Gastroesophageal sphincter (tissue), 4 donors: ENCODE results near the gene CKMT2. TPM values are rescaled to one million over a fixed set of nuclear protein-coding genes. Genes with fewer than 3 reads are reported as not detected.

Experiments
- ATAC-seq: fragments of 150-250 bp; one replicate; pipeline ENCODE4 v1.9.1; 2016; ENCODE audit warnings: mild to moderate bottlenecking, moderate library complexity
- H3K27ac ChIP-seq, 4 donors: fragments of 200-600 bp; sonication (generic) in 3 of 4; 1 replicate in 3 of 4; 2 replicates in 1 of 4; pipeline ENCODE4 v1.5.1; 2016 to 2019
- H3K27me3 ChIP-seq: fragments of 200-600 bp; sonication (generic); one replicate; pipeline ENCODE4 v1.5.1; 2019
- H3K36me3 ChIP-seq, 2 donors: fragments of 200-600 bp; sonication (generic); one replicate each; pipeline ENCODE4 v1.5.1; 2019; ENCODE audit warnings: control low read depth in 1 of 2
- H3K4me1 ChIP-seq, 3 donors: fragments of 200-600 bp; sonication (generic); 1 replicate in 2 of 3; 2 replicates in 1 of 3; pipeline ENCODE4 v1.5.1; 2016 to 2019; ENCODE audit warnings: control low read depth in 2 of 3
- H3K4me3 ChIP-seq, 2 donors: fragments of 200-600 bp; sonication (generic); one replicate each; pipeline ENCODE4 v1.5.1; 2019; ENCODE audit warnings: mild to moderate bottlenecking in 1 of 2, moderate library complexity in 1 of 2
- H3K9me3 ChIP-seq, 3 donors: fragments of 200-600 bp; sonication (generic); one replicate each; pipeline ENCODE4 v1.5.1; 2017 to 2019; ENCODE audit warnings: control low read depth in 2 of 3
- CTCF ChIP-seq, 4 experiments: fragments of 200-600 bp in 2 of 4; fragments of 450-650 bp in 2 of 4; sonication (generic) in 1 of 4; IDR thresholded peaks; one replicate each; pipeline ENCODE4 v1.5.1; 2017 to 2019; ENCODE audit warnings: antibody characterized with exemption in 4 of 4, mild to moderate bottlenecking in 2 of 4, moderate library complexity in 2 of 4
- EP300 ChIP-seq: sonication (generic); formaldehyde crosslinking; IDR thresholded peaks from one replicate; pipeline ENCODE4 v1.6.1; 2017; ENCODE audit warnings: antibody characterized with exemption, mild to moderate bottlenecking
- POLR2A ChIP-seq, 2 donors: fragments of 450-650 bp; IDR thresholded peaks; one replicate each; pipeline ENCODE4 v1.6.1; 2017; ENCODE audit warnings: antibody characterized with exemption in 2 of 2, mild to moderate bottlenecking in 2 of 2, moderate library complexity in 1 of 2
- POLR2AphosphoS5 ChIP-seq: sonication (generic); formaldehyde crosslinking; IDR thresholded peaks from one replicate; pipeline ENCODE4 v1.6.1; 2017; ENCODE audit warnings: antibody characterized with exemption
- WGBS, 2 donors: methylation state at CpG; one replicate each; pipeline ENCODE4 v1.1.5; 2018; ENCODE audit warnings: low coverage in 1 of 2; 5-methylcytosine and 5-hydroxymethylcytosine counted together
- total RNA-seq, 4 donors: library from RNA; depleted of rRNA; stranded (reverse); fragments of >200 nt; gene quantifications; one replicate each; pipeline ENCODE4 v1.1.0, GENCODE V29; 2016

CKMT2 gene
- total RNA-seq, 4 donors from 2014 or later = 3.9 to 33.6 (median 14.2) TPM

DNA sequence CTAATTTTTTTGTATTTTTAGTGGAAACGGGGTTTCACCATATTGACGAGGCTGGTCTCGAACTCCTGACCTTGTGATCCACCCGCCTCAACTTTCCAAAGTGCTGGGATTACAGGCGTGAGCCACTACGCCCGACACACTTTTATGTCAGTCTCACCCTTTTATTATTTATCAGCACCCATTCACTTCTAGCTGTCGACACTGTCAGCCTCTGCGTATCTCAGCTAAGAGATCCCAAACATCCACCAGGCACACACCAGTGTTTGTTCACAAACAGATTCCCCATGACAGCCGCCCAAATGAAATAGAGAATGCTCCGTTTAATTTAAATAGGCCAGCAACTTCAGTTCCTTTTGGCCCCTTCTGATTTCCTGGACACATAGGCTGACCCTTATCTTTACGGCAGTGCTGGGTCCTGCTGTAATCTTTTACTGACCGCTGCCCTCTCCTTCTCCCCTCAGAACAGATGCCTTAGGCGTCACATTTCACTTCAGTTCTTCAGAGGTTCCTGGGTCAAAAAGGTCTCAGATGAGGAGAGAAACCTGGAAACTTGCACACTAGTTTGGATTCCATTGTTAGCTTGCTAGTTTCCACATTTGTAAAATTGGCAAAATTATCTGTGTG lies 43.1 kb upstream of the CKMT2 start:
- TF ChIP-seq POLR2A (IDR thresholded peaks at IDR 0.05) (no peak), CTCF (IDR thresholded peaks at IDR 0.05) (no peak), POLR2AphosphoS5 (no peak), EP300 (no peak)
- H3K9me3 ChIP-seq = no peaks in the 10 kb centered on the region
- peaks cover 0 to 5% (median 0%) of the 10 kb centered on the region in 3 donors for H3K4me1 ChIP-seq
- no peak for ATAC-seq
- H3K36me3 ChIP-seq = no peaks in the 10 kb centered on the region
- no peak overlapping the region for H3K27ac ChIP-seq
- no peak overlapping the region for H3K4me3 ChIP-seq
- H3K27me3 ChIP-seq = peaks cover 10% of the 10 kb centered on the region
- 59 to 77% methylated on average over 8 to 14 of the region's 14 CpGs for WGBS, 2 donors

DNA sequence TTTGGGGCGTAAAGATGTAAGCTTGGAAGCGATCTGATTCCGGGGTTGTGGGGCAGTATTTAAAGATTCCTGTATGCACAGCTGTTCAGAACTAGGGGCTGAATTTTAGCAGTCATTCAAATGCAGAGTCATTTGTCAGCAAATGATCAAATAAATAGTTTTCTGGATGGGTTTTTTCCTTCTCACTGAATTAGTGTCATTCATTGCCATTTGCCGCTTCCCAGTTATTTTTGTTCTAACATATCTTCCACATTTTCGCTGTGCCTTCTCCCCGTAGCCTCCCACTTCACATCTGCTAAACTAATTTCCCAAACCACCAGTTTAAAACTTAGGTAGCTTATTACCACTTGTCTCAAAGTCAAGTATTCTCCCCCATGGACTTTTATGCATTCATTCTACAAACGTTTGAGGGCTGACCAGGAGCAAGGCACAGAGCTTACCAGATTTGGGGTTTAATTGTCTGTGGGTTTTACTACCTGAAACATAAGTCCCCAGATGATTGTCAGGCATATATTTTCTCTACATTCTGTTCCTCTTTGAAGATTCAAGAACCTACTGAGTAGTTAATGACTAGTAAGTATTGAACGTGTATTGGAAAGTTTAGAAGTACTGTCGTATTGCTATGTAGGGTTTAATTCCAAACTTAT lies 41.3 kb upstream of the CKMT2 start:
- Histone ChIP-seq H3K27ac (no peak overlapping the region), H3K36me3 (no peaks in the 10 kb centered on the region), H3K4me3 (no peak overlapping the region), H3K4me1 (peaks cover 0 to 13% (median 0%) of the 10 kb centered on the region in 3 donors), H3K27me3 (peaks cover 10% of the 10 kb centered on the region), H3K9me3 (no peaks in the 10 kb centered on the region)
- WGBS, 2 donors = 74 to 79% methylated on average over 9 of the region's 9 CpGs
- ATAC-seq = no peak
- TF ChIP-seq CTCF (IDR thresholded peaks at IDR 0.05) (no peak), EP300 (no peak)

GRCh38 chr5:81192373-81192750 lies 40.8 kb upstream of the CKMT2 start:
- peaks cover 10% of the 10 kb centered on the region for H3K27me3 ChIP-seq
- H3K4me1 ChIP-seq = peaks cover 0 to 13% (median 0%) of the 10 kb centered on the region in 3 donors
- no peaks in the 10 kb centered on the region for H3K36me3 ChIP-seq
- no peak overlapping the region for H3K27ac ChIP-seq
- TF ChIP-seq CTCF (IDR thresholded peaks at IDR 0.05) (no peak), POLR2AphosphoS5 (no peak), EP300 (no peak), POLR2A (IDR thresholded peaks at IDR 0.05) (no peak)
- H3K4me3 ChIP-seq = no peak overlapping the region
- WGBS, 2 donors = 67 to 71% methylated on average over 7 to 8 of the region's 8 CpGs
- no peaks in the 10 kb centered on the region for H3K9me3 ChIP-seq
- ATAC-seq = no peak

DNA sequence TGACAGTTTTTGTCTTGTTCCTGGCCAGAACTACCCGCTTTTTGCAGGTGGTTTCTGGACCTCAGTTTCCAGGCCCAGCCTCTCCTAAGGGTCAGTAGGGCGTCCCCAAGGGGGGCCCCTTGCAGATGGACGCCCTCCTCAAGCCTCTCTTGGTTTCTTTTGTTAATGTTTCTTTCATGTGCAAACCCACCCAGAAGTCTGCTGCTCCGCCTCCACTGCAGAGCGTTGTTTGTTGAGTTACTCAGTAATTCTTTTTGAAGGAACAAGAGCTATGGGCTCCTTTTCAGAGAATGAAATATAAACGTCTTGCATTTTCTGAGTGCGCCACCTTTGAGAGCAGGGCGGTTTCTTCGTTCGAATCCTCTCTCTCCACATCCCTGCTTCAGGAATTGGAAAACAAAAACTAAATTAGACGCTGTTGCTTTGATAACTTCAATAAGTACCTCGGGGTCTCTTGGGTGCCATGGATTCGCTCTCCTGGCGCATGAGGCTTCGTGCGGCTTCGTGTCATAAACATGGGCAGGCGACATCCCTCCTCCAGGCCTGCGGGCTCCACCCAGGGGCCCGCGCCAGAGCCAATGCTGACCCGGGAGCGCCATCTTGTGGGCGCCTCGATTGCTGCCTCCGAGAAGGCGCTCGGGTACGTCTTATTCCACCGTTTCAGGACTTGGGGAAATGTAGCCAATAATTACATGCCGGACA lies 38.3 kb upstream of the CKMT2 start:
- peaks cover 0 to 13% (median 0%) of the 10 kb centered on the region in 3 donors for H3K4me1 ChIP-seq
- no peak for TF ChIP-seq POLR2A (IDR thresholded peaks at IDR 0.05)
- TF ChIP-seq CTCF (IDR thresholded peaks at IDR 0.05) = peak; percentile 58 to 87 (median 66)
- peak; percentile 92 for ATAC-seq
- H3K27me3 ChIP-seq = peaks cover 7% of the 10 kb centered on the region
- H3K9me3 ChIP-seq = no peaks in the 10 kb centered on the region
- H3K36me3 ChIP-seq = no peaks in the 10 kb centered on the region
- H3K4me3 ChIP-seq = no peak overlapping the region
- WGBS, 2 donors = 13 to 23% methylated on average over 12 to 30 of the region's 31 CpGs
- no peak overlapping the region for H3K27ac ChIP-seq
